Measurements from ENCODE around the gene FGF14.

The FGF14 gene

GRCh38 chr13:101985321-101985720, 416.5 kb downstream of the FGF14 start:
- DNase-seq (ENCODE audit: low read depth in 2 of 2) = no peak

GRCh38 chr13:101982903-101983302, 418.9 kb downstream of the FGF14 start:
- no peak for DNase-seq (ENCODE audit: low read depth in 2 of 2)

GRCh38 chr13:101979825-101980224, 422.0 kb downstream of the FGF14 start:
- DNase-seq (ENCODE audit: low read depth in 2 of 2) = no peak

- DNase-seq (ENCODE audit: low read depth in 2 of 2) = no peak
Observed at GRCh38 chr13:101978552-101979315, 423.1 kb downstream of the FGF14 start.

GRCh38 chr13:101977475-101977874, 424.4 kb downstream of the FGF14 start:
- DNase-seq (ENCODE audit: low read depth in 2 of 2) = no peak

GRCh38 chr13:101972191-101972590, 429.7 kb downstream of the FGF14 start:
- no peak for DNase-seq (ENCODE audit: low read depth in 2 of 2)

GRCh38 chr13:101970341-101970740, 431.5 kb downstream of the FGF14 start:
- no peak for DNase-seq (ENCODE audit: low read depth in 2 of 2)

GRCh38 chr13:101967781-101968180, 434.1 kb downstream of the FGF14 start:
- DNase-seq (ENCODE audit: low read depth in 2 of 2) = no peak

- no peak for DNase-seq (ENCODE audit: low read depth in 2 of 2)
Observed at GRCh38 chr13:101967216-101967615, 434.6 kb downstream of the FGF14 start.

GRCh38 chr13:101965096-101965495, 436.8 kb downstream of the FGF14 start:
- no peak for DNase-seq (ENCODE audit: low read depth in 2 of 2)

GRCh38 chr13:101959016-101959415, 442.8 kb downstream of the FGF14 start:
- DNase-seq (ENCODE audit: low read depth in 2 of 2) = no peak

GRCh38 chr13:101955764-101956163, 446.1 kb downstream of the FGF14 start:
- no peak for DNase-seq (ENCODE audit: low read depth in 2 of 2)

- no peak for DNase-seq (ENCODE audit: low read depth in 2 of 2)
Observed at GRCh38 chr13:101951114-101951513, 450.7 kb downstream of the FGF14 start.

GRCh38 chr13:101949681-101950080, 452.2 kb downstream of the FGF14 start:
- no peak for DNase-seq (ENCODE audit: low read depth in 2 of 2)

GRCh38 chr13:101946401-101946800, 455.4 kb downstream of the FGF14 start:
- DNase-seq (ENCODE audit: low read depth in 2 of 2) = no peak

GRCh38 chr13:101945435-101945834, 456.4 kb downstream of the FGF14 start:
- no peak for DNase-seq (ENCODE audit: low read depth in 2 of 2)

- no peak for DNase-seq (ENCODE audit: low read depth in 2 of 2)
Observed at GRCh38 chr13:101944521-101944920, 457.3 kb downstream of the FGF14 start.

- DNase-seq (ENCODE audit: low read depth in 2 of 2) = no peak
Observed at GRCh38 chr13:101942535-101943157, 459.2 kb downstream of the FGF14 start.

GRCh38 chr13:101942038-101942437, 459.8 kb downstream of the FGF14 start:
- DNase-seq (ENCODE audit: low read depth in 2 of 2) = no peak

GRCh38 chr13:101941095-101941783, 460.6 kb downstream of the FGF14 start:
- no peak for DNase-seq (ENCODE audit: low read depth in 2 of 2)

- no peak for DNase-seq (ENCODE audit: low read depth in 2 of 2)
Observed at GRCh38 chr13:101939370-101939769, 462.5 kb downstream of the FGF14 start.

GRCh38 chr13:101935828-101936227, 466.0 kb downstream of the FGF14 start:
- no peak for DNase-seq (ENCODE audit: low read depth in 2 of 2)

GRCh38 chr13:101931186-101931585, 470.7 kb downstream of the FGF14 start:
- DNase-seq (ENCODE audit: low read depth in 2 of 2) = no peak
